H9 (cell line): ENCODE measurements around the gene ST6GAL1. TPM values are rescaled to one million over a fixed set of nuclear protein-coding genes. Genes with fewer than 3 reads are reported as not detected.

ENCODE experiments used
- DNase-seq: peaks from one replicate; pipeline ENCODE4 v3.0.0-alpha.2; 2017
- H2AFZ ChIP-seq: one replicate; pipeline ENCODE4 v1.6.1; 2013; ENCODE audit warnings: mild to moderate bottlenecking, low read length, control low read depth, moderate library complexity
- H2AK5ac ChIP-seq: 2 replicates; pipeline ENCODE4 v1.6.1; 2013; ENCODE audit warnings: low read length, control low read depth, mixed read lengths; ENCODE audit not compliant: insufficient read length
- H2BK120ac ChIP-seq: one replicate; pipeline ENCODE4 v1.6.1; 2013; ENCODE audit warnings: low read depth, mild to moderate bottlenecking, low read length, control low read depth, inconsistent platforms; ENCODE audit not compliant: poor library complexity, severe bottlenecking
- H2BK12ac ChIP-seq: 2 replicates; pipeline ENCODE4 v1.6.1; 2013; ENCODE audit warnings: low read length, control low read depth, mixed read lengths, low read depth; ENCODE audit not compliant: insufficient read length
- H2BK15ac ChIP-seq: 2 replicates; pipeline ENCODE4 v1.6.1; 2013; ENCODE audit warnings: low read depth, low read length, control low read depth
- H2BK20ac ChIP-seq: one replicate; pipeline ENCODE4 v1.6.1; 2013; ENCODE audit warnings: low read depth, mild to moderate bottlenecking, low read length, control low read depth, inconsistent platforms; ENCODE audit not compliant: poor library complexity, severe bottlenecking
- H2BK5ac ChIP-seq: 2 replicates; pipeline ENCODE4 v1.6.1; 2013; ENCODE audit warnings: low read length, control low read depth, mixed read lengths; ENCODE audit not compliant: insufficient read length
- H3K14ac ChIP-seq: 2 replicates; pipeline ENCODE4 v1.6.1; 2013; ENCODE audit warnings: low read length, control low read depth; ENCODE audit not compliant: insufficient read depth
- H3K18ac ChIP-seq: 2 replicates; pipeline ENCODE4 v1.6.1; 2013; ENCODE audit warnings: low read depth, mild to moderate bottlenecking, mixed read lengths, low read length, control low read depth; ENCODE audit not compliant: insufficient read length
- H3K23ac ChIP-seq: 2 replicates; pipeline ENCODE4 v1.6.1; 2013; ENCODE audit warnings: low read length, control low read depth, mixed read lengths, low read depth; ENCODE audit not compliant: insufficient read length
- H3K23me2 ChIP-seq: 2 replicates; pipeline ENCODE4 v1.6.1; 2013; ENCODE audit warnings: low read depth, mild to moderate bottlenecking, mixed read lengths, low read length, control low read depth; ENCODE audit not compliant: insufficient read length, poor library complexity, severe bottlenecking
- H3K27ac ChIP-seq: 2 replicates; pipeline ENCODE4 v1.5.1; 2013; ENCODE audit warnings: low read length, control low read depth, mixed read lengths, low read depth; ENCODE audit not compliant: insufficient read length
- H3K27me3 ChIP-seq: 2 replicates; pipeline ENCODE4 v1.6.1; 2013; ENCODE audit warnings: low read length, control low read depth, inconsistent platforms; ENCODE audit not compliant: insufficient read depth
- H3K4ac ChIP-seq: 2 replicates; pipeline ENCODE4 v1.6.1; 2013; ENCODE audit warnings: low read depth, mild to moderate bottlenecking, control low read depth, inconsistent platforms, low read length, moderate library complexity
- H3K4me1 ChIP-seq: 2 replicates; pipeline ENCODE4 v1.6.1; 2013; ENCODE audit warnings: low read length, control low read depth, inconsistent platforms; ENCODE audit not compliant: insufficient read depth
- H3K4me2 ChIP-seq: 2 replicates; pipeline ENCODE4 v1.6.1; 2013; ENCODE audit warnings: low read length, control low read depth, mixed read lengths; ENCODE audit not compliant: insufficient read length, insufficient read depth
- H3K56ac ChIP-seq: 2 replicates; pipeline ENCODE4 v1.6.1; 2013; ENCODE audit warnings: low read depth, mild to moderate bottlenecking, mixed read lengths, low read length, control low read depth; ENCODE audit not compliant: insufficient read length
- H3K79me1 ChIP-seq: 2 replicates; pipeline ENCODE4 v1.6.1; 2013; ENCODE audit warnings: low read depth, mild to moderate bottlenecking, moderate library complexity, low read length, control low read depth, inconsistent platforms; ENCODE audit not compliant: insufficient read depth, poor library complexity, severe bottlenecking
- H3K79me2 ChIP-seq: 2 replicates; pipeline ENCODE4 v1.6.1; 2013; ENCODE audit warnings: low read length, control low read depth, inconsistent platforms; ENCODE audit not compliant: insufficient read depth
- H3K9ac ChIP-seq: 2 replicates; pipeline ENCODE4 v1.6.1; 2013; ENCODE audit warnings: low read length, control low read depth, mixed read lengths; ENCODE audit not compliant: insufficient read length; ENCODE audit errors: extremely low read depth
- H3K9me3 ChIP-seq: one replicate; pipeline ENCODE4 v1.6.1; 2013; ENCODE audit warnings: low read depth, low read length, inconsistent platforms; ENCODE audit not compliant: control insufficient read depth
- H3T11ph ChIP-seq: one replicate; pipeline ENCODE4 v1.6.1; 2013; ENCODE audit warnings: mild to moderate bottlenecking, low read length, control low read depth, inconsistent platforms
- H4K20me1 ChIP-seq: one replicate; pipeline ENCODE4 v1.6.1; 2013; ENCODE audit not compliant: control insufficient read depth, insufficient read length, insufficient read depth
- H4K5ac ChIP-seq: 2 replicates; pipeline ENCODE4 v1.6.1; 2013; ENCODE audit warnings: low read depth, mild to moderate bottlenecking, mixed read lengths, low read length, control low read depth; ENCODE audit not compliant: insufficient read length
- H4K8ac ChIP-seq: replicated peaks from 2 replicates; pipeline ENCODE4 v1.6.1; 2013; ENCODE audit warnings: low read length, control low read depth, mixed read lengths, low read depth; ENCODE audit not compliant: insufficient read length
- H4K91ac ChIP-seq: 2 replicates; pipeline ENCODE4 v1.6.1; 2013; ENCODE audit warnings: low read depth, mild to moderate bottlenecking, moderate library complexity, mixed read lengths, low read length, control low read depth; ENCODE audit not compliant: insufficient read length
- H3K27ac Mint-ChIP-seq, 3 experiments: 2 replicates in 2 of 3; 3 replicates in 1 of 3; pipeline ENCODE4 v1.8.0; 2020 to 2021; ENCODE audit warnings: mixed read lengths in 3 of 3, mild to moderate bottlenecking in 1 of 3, moderate library complexity in 1 of 3
- H3K27me3 Mint-ChIP-seq: 2 replicates; pipeline ENCODE4 v1.8.0; 2021; ENCODE audit warnings: low read depth, mild to moderate bottlenecking, moderate library complexity, mixed read lengths
- H3K36me3 Mint-ChIP-seq, 3 experiments: 2 replicates in 2 of 3; 3 replicates in 1 of 3; pipeline ENCODE4 v1.8.0; 2020 to 2021; ENCODE audit warnings: low read depth in 3 of 3, mixed read lengths in 3 of 3; ENCODE audit not compliant: insufficient read depth in 1 of 3
- H3K4me1 Mint-ChIP-seq, 2 experiments: 2 replicates each; pipeline ENCODE4 v1.8.0; 2020; ENCODE audit warnings: mixed read lengths in 2 of 2
- H3K4me3 Mint-ChIP-seq, 2 experiments: 2 replicates in 1 of 2; 3 replicates in 1 of 2; pipeline ENCODE4 v1.8.0; 2020 to 2021; ENCODE audit warnings: mild to moderate bottlenecking in 2 of 2, mixed read lengths in 2 of 2, moderate library complexity in 1 of 2
- H3K9me3 Mint-ChIP-seq, 2 experiments: 2 replicates in 1 of 2; 3 replicates in 1 of 2; pipeline ENCODE4 v1.8.0; 2020; ENCODE audit warnings: mild to moderate bottlenecking in 2 of 2, mixed read lengths in 2 of 2, moderate library complexity in 1 of 2
- WGBS: extraction: QIAGEN DNeasy Blood & Tissue Kit; methylation state at CpG from one replicate; pipeline ENCODE4 v1.1.7; 2013; ENCODE audit warnings: missing lambda C conversion rate, low lambda C conversion rate, mixed read lengths; ENCODE audit not compliant: insufficient read length; ENCODE audit errors: extremely low coverage; 5-methylcytosine and 5-hydroxymethylcytosine counted together
- total RNA-seq: library from RNA; stranded (reverse); gene quantifications from 2 replicates; pipeline ENCODE4 v1.2.1, GENCODE V29; 2021
- TF ChIP-seq, protein P1 (sequence below): fragments of 200-600 bp; sonication (generic); conservative IDR thresholded peaks from 3 replicates; pipeline ENCODE4 v1.8.0; 2021; ENCODE audit warnings: antibody characterized with exemption, mild to moderate bottlenecking

The ST6GAL1 gene
- total RNA-seq, 1 experiment from 2014 or later, result 139 TPM

DNA sequence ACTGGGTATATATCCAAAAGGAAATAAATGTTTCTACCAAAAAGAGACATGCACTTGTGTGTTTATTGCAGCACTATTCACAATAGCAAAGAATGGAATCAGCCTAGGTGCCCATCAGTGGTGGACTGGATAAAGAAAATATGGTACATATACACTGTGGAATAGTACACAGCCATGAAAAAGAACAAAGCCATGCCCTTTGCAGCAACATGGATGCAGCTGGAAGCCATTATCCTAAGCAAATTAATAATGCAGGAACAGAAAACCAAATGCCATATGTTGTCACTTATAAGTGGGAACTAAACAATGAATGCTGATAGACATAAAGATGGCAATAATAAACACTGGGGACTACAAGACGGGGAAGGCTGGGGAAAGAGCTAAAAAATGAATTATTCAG lies 106.1 kb downstream of the ST6GAL1 start:
- Histone ChIP-seq H3K79me2 (no peaks in the 10 kb centered on the region), H3K27ac (no peak overlapping the region), H3T11ph (no peak overlapping the region), H2BK20ac (no peak overlapping the region), H3K4me2 (no peak overlapping the region), H2AFZ (no peak overlapping the region), H2BK15ac (no peak overlapping the region), H3K18ac (no peak overlapping the region), H3K23ac (no peak overlapping the region), H3K9me3 (no peaks in the 10 kb centered on the region), H2BK120ac (no peak overlapping the region), H3K23me2 (no peaks in the 10 kb centered on the region), H2BK12ac (no peak overlapping the region), H2BK5ac (no peak overlapping the region), H3K4me1 (no peaks in the 10 kb centered on the region), H4K20me1 (no peaks in the 10 kb centered on the region), H4K5ac (no peak overlapping the region), H3K27me3 (no peaks in the 10 kb centered on the region), H3K79me1 (no peaks in the 10 kb centered on the region), H3K4ac (no peak overlapping the region), H2AK5ac (no peak overlapping the region), H4K8ac (no peak overlapping the region), H4K91ac (no peak overlapping the region), H3K9ac (no peak overlapping the region), H3K56ac (no peak overlapping the region), H3K14ac (no peak overlapping the region)
- Mint-ChIP-seq H3K4me3 (no peak overlapping the region), H3K9me3 (peaks cover 18 to 19% of the 10 kb centered on the region in 2 experiments), H3K27ac (no peak overlapping the region), H3K36me3 (peaks cover 45 to 74% (median 66%) of the 10 kb centered on the region in 3 experiments), H3K27me3 (no peaks in the 10 kb centered on the region), H3K4me1 (no peaks in the 10 kb centered on the region)
- no peak for DNase-seq
- TF ChIP-seq, protein P1, sequence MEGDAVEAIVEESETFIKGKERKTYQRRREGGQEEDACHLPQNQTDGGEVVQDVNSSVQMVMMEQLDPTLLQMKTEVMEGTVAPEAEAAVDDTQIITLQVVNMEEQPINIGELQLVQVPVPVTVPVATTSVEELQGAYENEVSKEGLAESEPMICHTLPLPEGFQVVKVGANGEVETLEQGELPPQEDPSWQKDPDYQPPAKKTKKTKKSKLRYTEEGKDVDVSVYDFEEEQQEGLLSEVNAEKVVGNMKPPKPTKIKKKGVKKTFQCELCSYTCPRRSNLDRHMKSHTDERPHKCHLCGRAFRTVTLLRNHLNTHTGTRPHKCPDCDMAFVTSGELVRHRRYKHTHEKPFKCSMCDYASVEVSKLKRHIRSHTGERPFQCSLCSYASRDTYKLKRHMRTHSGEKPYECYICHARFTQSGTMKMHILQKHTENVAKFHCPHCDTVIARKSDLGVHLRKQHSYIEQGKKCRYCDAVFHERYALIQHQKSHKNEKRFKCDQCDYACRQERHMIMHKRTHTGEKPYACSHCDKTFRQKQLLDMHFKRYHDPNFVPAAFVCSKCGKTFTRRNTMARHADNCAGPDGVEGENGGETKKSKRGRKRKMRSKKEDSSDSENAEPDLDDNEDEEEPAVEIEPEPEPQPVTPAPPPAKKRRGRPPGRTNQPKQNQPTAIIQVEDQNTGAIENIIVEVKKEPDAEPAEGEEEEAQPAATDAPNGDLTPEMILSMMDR, result no peak
- no CpG with 5 or more reads among the region's 1 CpG for WGBS
